GM18505 (cell line): Measurements from ENCODE around the gene CUL5.

Source experiments
- ATAC-seq: cut with Tn5 transposase; IDR thresholded peaks from one replicate; pipeline ENCODE4 v1.9.1; 2021; ENCODE audit not compliant: unreplicated experiment
- POLR2A ChIP-seq: IDR thresholded peaks from 4 replicates; pipeline ENCODE4 v1.6.1; 2011; ENCODE audit warnings: borderline replicate concordance; ENCODE audit not compliant: insufficient read depth, insufficient read length; ENCODE audit errors: extremely low read depth

The CUL5 gene

GRCh38 chr11:108008656-108009496 is at the start of gene CUL5:
Gene CUL5 (plus strand): TSS chr11:108008898. CDS start chr11:108009349, 451 bp downstream.
- ATAC-seq: peak; percentile 88
- TF ChIP-seq POLR2A: peak; percentile 92

GRCh38 chr11:107961480-107961879 is 47.2 kb upstream of the CUL5 start:
- TF ChIP-seq POLR2A: no peak
- no peak for ATAC-seq

- no peak for TF ChIP-seq POLR2A
- no peak for ATAC-seq
These were observed 46.5 kb upstream of the CUL5 start for GRCh38 chr11:107962181-107962580.

GRCh38 chr11:107963091-107963490 is 45.6 kb upstream of the CUL5 start:
- ATAC-seq: no peak
- TF ChIP-seq POLR2A: no peak

- no peak for ATAC-seq
- TF ChIP-seq POLR2A: no peak
These were observed 39.5 kb upstream of the CUL5 start for GRCh38 chr11:107969219-107969618.

- ATAC-seq: no peak
These were observed 38.6 kb upstream of the CUL5 start for GRCh38 chr11:107970049-107970448.

GRCh38 chr11:107973641-107974040 is 35.1 kb upstream of the CUL5 start:
- no peak for TF ChIP-seq POLR2A
- ATAC-seq: no peak

More at GRCh38 chr11:107970049-107970448, 38.6 kb upstream of the CUL5 start:
- TF ChIP-seq POLR2A: no peak

GRCh38 chr11:107988397-107989158 is 20.1 kb upstream of the CUL5 start:
- no peak for TF ChIP-seq POLR2A
- no peak for ATAC-seq

DNA sequence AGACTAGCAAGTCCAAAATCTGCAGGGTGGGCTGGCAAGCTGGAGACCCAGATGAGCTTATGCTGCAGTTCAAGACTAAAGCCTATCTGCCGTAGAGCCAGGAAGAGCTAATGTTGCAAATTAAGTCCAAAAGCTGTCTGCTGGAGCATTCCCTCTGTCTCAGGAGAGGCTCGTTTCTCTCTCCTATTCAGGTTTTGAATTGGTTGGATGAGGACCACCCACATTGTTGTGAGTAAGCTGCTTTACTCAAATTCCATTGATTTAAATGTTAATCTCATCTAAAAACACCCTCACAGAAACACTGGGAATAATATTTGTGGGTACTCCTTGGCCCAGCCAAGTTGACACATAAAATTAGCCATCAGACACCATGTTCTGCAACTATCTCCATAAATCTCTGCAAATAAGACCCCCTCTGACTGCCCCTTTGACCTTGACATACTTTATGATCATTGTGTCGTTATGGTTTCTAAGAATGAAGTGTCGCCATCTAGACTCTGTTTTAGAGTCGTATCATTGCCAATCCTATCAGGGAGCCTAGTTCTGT is 16.8 kb upstream of the CUL5 start:
- no peak for ATAC-seq
- TF ChIP-seq POLR2A: no peak

DNA sequence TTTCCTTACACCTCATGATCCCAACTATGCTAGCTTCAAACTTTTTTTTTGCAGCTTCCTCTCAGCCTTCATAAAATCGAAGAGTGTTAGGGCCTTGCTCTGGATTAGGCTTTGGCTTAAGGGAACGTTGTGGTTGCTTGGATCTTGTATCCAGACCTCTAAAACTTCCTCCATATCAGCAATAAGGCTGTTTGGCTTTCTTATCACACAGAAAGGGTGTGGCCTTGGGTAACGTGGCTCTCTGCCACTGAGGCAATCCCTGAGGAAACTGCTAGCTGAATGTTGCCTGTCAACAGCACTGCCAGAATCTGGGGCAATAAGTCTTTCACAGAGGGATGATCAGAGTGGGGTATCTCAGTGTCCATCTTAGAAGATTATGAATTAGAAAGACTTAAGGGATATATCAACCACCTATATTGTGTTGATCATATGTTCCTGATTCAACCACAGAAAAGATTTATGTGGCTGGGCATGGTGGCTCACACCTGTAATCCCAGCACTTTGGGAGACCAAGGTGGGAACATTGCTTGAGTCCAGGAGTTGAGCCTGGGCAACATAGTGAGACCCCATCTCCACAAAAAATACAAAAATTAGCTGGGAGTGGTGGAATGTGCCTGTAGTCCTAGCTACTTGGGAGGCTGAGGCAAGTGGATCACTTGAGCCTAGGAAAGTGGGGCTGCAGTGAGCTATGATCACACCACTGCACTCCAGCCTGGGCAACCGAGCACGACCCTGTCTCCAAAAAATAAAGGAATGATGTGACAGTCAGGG is 12.5 kb upstream of the CUL5 start:
- no peak for TF ChIP-seq POLR2A
- ATAC-seq: no peak

- TF ChIP-seq POLR2A: no peak
- no peak for ATAC-seq
These were observed 9.9 kb upstream of the CUL5 start for GRCh38 chr11:107998761-107999160.

GRCh38 chr11:107999759-108000455 is 8.8 kb upstream of the CUL5 start:
- ATAC-seq: peak; percentile 87
- TF ChIP-seq POLR2A: no peak
